ENCODE data around the gene CSNK1A1. TPM values are rescaled to one million over a fixed set of nuclear protein-coding genes. Genes with fewer than 3 reads are reported as not detected.

The CSNK1A1 gene
- total RNA-seq, 1 donor from 2014 or later: 253 TPM

Other genes with a start within 250 kb of the CSNK1A1 start
- gene GRPEL2, start 205.9 kb downstream of the CSNK1A1 start, total RNA-seq: 15.9 TPM
- gene PCYOX1L, start 193.4 kb downstream of the CSNK1A1 start, total RNA-seq: 17.3 TPM
- gene IL17B, start 172.1 kb downstream of the CSNK1A1 start, total RNA-seq: 0.52 TPM
- 32.8 TPM for gene ARHGEF37, start 30.1 kb upstream of the CSNK1A1 start, total RNA-seq
- gene PPARGC1B, start 178.9 kb upstream of the CSNK1A1 start, total RNA-seq: 10.6 TPM

Measured in mucosa of gallbladder (tissue), 1 donor.